22Rv1 (cell line): ENCODE results near the gene LMNTD1.

ENCODE experiments used
- CTCF ChIP-seq: fragments of 450-650 bp; IDR thresholded peaks from 2 replicates; pipeline ENCODE4 v1.5.1; 2017; ENCODE audit warnings: mild to moderate bottlenecking
- ZFX ChIP-seq: fragments of 450-650 bp; IDR thresholded peaks from 2 replicates; pipeline ENCODE4 v1.6.1; 2017; ENCODE audit warnings: antibody characterized with exemption, borderline replicate concordance

GRCh38 chr12:25558586-25558985 is 5.5 kb upstream of the LMNTD1 start:
- TF ChIP-seq CTCF: no peak
- no peak for TF ChIP-seq ZFX
